ENCODE data around the gene SPEM2.
"Not testable (repeated sequence)": the region's sequence is repeated elsewhere in the genome, so short reads cannot be mapped to it uniquely, and the experiment has no call there.

The SPEM2 gene

GRCh38 chr17:7442142-7442541 lies 16.7 kb downstream of the SPEM2 start:
- DNase-seq (ENCODE audit: low read depth in 2 of 2): no peak

GRCh38 chr17:7443499-7444485 lies 18.4 kb downstream of the SPEM2 start:
- no peak for DNase-seq (ENCODE audit: low read depth in 2 of 2)

GRCh38 chr17:7444682-7445618 lies 19.5 kb downstream of the SPEM2 start, which contains the start of gene CHRNB1:
CHRNB1 (plus strand) TSS chr17:7445061; CDS start chr17:7445128, 67 bp downstream.
- no peak for DNase-seq (ENCODE audit: low read depth in 2 of 2)

- DNase-seq (ENCODE audit: low read depth in 2 of 2): no peak
Observed at GRCh38 chr17:7445619-7445968, 20.2 kb downstream of the SPEM2 start.

- DNase-seq (ENCODE audit: low read depth in 2 of 2): no peak
Observed at GRCh38 chr17:7448461-7448860, 23.0 kb downstream of the SPEM2 start.

- DNase-seq (ENCODE audit: low read depth in 2 of 2): no peak
Observed at GRCh38 chr17:7459961-7460545, 34.6 kb downstream of the SPEM2 start.

- DNase-seq (ENCODE audit: low read depth in 2 of 2): no peak
Observed at GRCh38 chr17:7460850-7461660, 35.6 kb downstream of the SPEM2 start.

GRCh38 chr17:7462474-7463371 lies 37.3 kb downstream of the SPEM2 start:
- no peak for DNase-seq (ENCODE audit: low read depth in 2 of 2)

GRCh38 chr17:7463372-7463846 lies 38.0 kb downstream of the SPEM2 start:
- DNase-seq (ENCODE audit: low read depth in 2 of 2): no peak

GRCh38 chr17:7464081-7464480 lies 38.7 kb downstream of the SPEM2 start:
- DNase-seq (ENCODE audit: low read depth in 2 of 2): no peak

GRCh38 chr17:7465597-7466275 lies 40.3 kb downstream of the SPEM2 start:
- no peak for DNase-seq (ENCODE audit: low read depth in 2 of 2)

GRCh38 chr17:7466318-7466638 lies 40.9 kb downstream of the SPEM2 start:
- DNase-seq (ENCODE audit: low read depth in 2 of 2): no peak

GRCh38 chr17:7466639-7467341 lies 41.4 kb downstream of the SPEM2 start:
- DNase-seq (ENCODE audit: low read depth in 2 of 2): no peak

- no peak for DNase-seq (ENCODE audit: low read depth in 2 of 2)
Observed at GRCh38 chr17:7467498-7467897, 42.1 kb downstream of the SPEM2 start.

- no peak for DNase-seq (ENCODE audit: low read depth in 2 of 2)
Observed at GRCh38 chr17:7468290-7468689, 42.9 kb downstream of the SPEM2 start.

- DNase-seq (ENCODE audit: low read depth in 2 of 2): no peak
Observed at GRCh38 chr17:7468804-7469389, 43.5 kb downstream of the SPEM2 start.

GRCh38 chr17:7469843-7470242 lies 44.4 kb downstream of the SPEM2 start:
- DNase-seq (ENCODE audit: low read depth in 2 of 2): not testable (repeated sequence)

GRCh38 chr17:7470457-7470973 lies 45.1 kb downstream of the SPEM2 start:
- DNase-seq (ENCODE audit: low read depth in 2 of 2): not testable (repeated sequence)

Data from stimulated activated CD4-positive, alpha-beta T cell treated with anti-CD3 and anti-CD28 coated beads, Interleukin-12 subunit alpha, Interleukin-12 subunit beta, amount 100 ng/mL, for 24 hours (primary cell).